H1 (cell line): ENCODE results near the gene AMPD1. TPM values are rescaled to one million over a fixed set of nuclear protein-coding genes. Genes with fewer than 3 reads are reported as not detected.

Source experiments
- CTCF ChIA-PET: fragments of 300-600 bp; sonication (Branson Sonifier 250); formaldehyde crosslinking; loops from one replicate; lab custom pipeline; 2021; ENCODE audit not compliant: partially characterized antibody; lab: Charles Lee
- POLR2A ChIA-PET: fragments of 300-600 bp; sonication (Branson Sonifier 250); formaldehyde crosslinking; loops from one replicate; lab custom pipeline; 2021; ENCODE audit warnings: inconsistent platforms; ENCODE audit not compliant: partially characterized antibody; lab: Charles Lee
- DNase-seq, 2 experiments: peaks; one replicate each; pipeline versions ENCODE4 v3.0.0 to v3.0.0-alpha.2; 2010 to 2022; ENCODE audit warnings: low spot score in 2 of 2, low read depth in 1 of 2, mixed read lengths in 1 of 2
- FAIRE-seq: peaks from 2 replicates; lab custom pipeline; 2011; peaks lifted over from hg19 to GRCh38; lab: Jason Lieb, UNC
- H2AFZ ChIP-seq: 2 replicates; pipeline ENCODE4 v1.8.1; 2012; ENCODE audit warnings: low read length, inconsistent platforms
- H2AK5ac ChIP-seq: 2 replicates; pipeline ENCODE4 v1.6.1; 2013; ENCODE audit warnings: low read depth, low read length
- H2BK120ac ChIP-seq: replicated peaks from 2 replicates; pipeline ENCODE3; 2013; ENCODE audit warnings: low read depth, low read length, inconsistent platforms
- H2BK12ac ChIP-seq: 2 replicates; pipeline ENCODE4 v1.6.1; 2013; ENCODE audit warnings: low read depth, low read length
- H2BK15ac ChIP-seq: 2 replicates; pipeline ENCODE4 v1.6.1; 2013; ENCODE audit warnings: low read length
- H2BK20ac ChIP-seq: 2 replicates; pipeline ENCODE4 v1.6.1; 2013; ENCODE audit warnings: low read length
- H2BK5ac ChIP-seq: 2 replicates; pipeline ENCODE4 v1.6.1; 2013; ENCODE audit warnings: low read depth, low read length
- H3K14ac ChIP-seq: 2 replicates; pipeline ENCODE4 v1.6.1; 2013; ENCODE audit warnings: inconsistent platforms; ENCODE audit not compliant: insufficient read length
- H3K18ac ChIP-seq: 2 replicates; pipeline ENCODE4 v1.6.1; 2013; ENCODE audit warnings: low read length; ENCODE audit errors: extremely low read depth
- H3K23ac ChIP-seq: 2 replicates; pipeline ENCODE4 v1.6.1; 2013; ENCODE audit warnings: inconsistent platforms; ENCODE audit not compliant: insufficient read length
- H3K23me2 ChIP-seq: 2 replicates; pipeline ENCODE4 v1.6.1; 2013; ENCODE audit warnings: low read depth, low read length
- H3K27ac ChIP-seq: 2 replicates; pipeline ENCODE4 v1.6.1; 2011; ENCODE audit warnings: low read depth, low read length, inconsistent platforms
- H3K27me3 ChIP-seq, 4 experiments: replicated peaks in 1 of 4; 1 replicate in 1 of 4; 2 replicates in 3 of 4; pipeline versions ENCODE4 v1.6.1 to v1.8.1; 2011 to 2013; ENCODE audit warnings: low read length in 3 of 4, mild to moderate bottlenecking in 3 of 4, inconsistent platforms in 2 of 4, mixed read lengths in 2 of 4, moderate library complexity in 1 of 4; ENCODE audit not compliant: control insufficient read depth in 3 of 4, insufficient read depth in 3 of 4; ENCODE audit errors: extremely low read depth in 1 of 4
- H3K36me3 ChIP-seq, 4 experiments: 2 replicates each; pipeline versions ENCODE4 v1.6.1 to v1.8.1; 2011 to 2013; ENCODE audit warnings: mild to moderate bottlenecking in 4 of 4, low read length in 3 of 4, moderate library complexity in 2 of 4, control low read depth in 1 of 4, inconsistent platforms in 1 of 4; ENCODE audit not compliant: insufficient read depth in 4 of 4, control insufficient read depth in 2 of 4
- H3K4ac ChIP-seq: replicated peaks from 2 replicates; pipeline ENCODE3; 2013; ENCODE audit warnings: low read length, low read depth, mixed read lengths, inconsistent platforms; ENCODE audit not compliant: insufficient read length
- H3K4me1 ChIP-seq, 4 experiments: replicated peaks in 1 of 4; 1 replicate in 1 of 4; 2 replicates in 3 of 4; pipeline versions ENCODE4 v1.6.1 to v1.8.1; 2011 to 2013; ENCODE audit warnings: low read length in 3 of 4, inconsistent platforms in 2 of 4, mixed read lengths in 1 of 4; ENCODE audit not compliant: insufficient read depth in 4 of 4, control insufficient read depth in 3 of 4
- H3K4me2 ChIP-seq, 2 experiments: 2 replicates each; pipeline versions ENCODE4 v1.6.1 to v1.8.1; 2011 to 2013; ENCODE audit warnings: low read depth in 2 of 2, low read length in 2 of 2, control low read depth in 1 of 2, inconsistent platforms in 1 of 2, mild to moderate bottlenecking in 1 of 2; ENCODE audit not compliant: insufficient read depth in 1 of 2
- H3K4me3 ChIP-seq, 4 experiments: fragments of 200-600, 300-600 bp in 1 of 4; sonication (generic), shearing (Covaris generic), sonication (Bioruptor Twin) in 1 of 4; 2 replicates each; pipeline versions ENCODE4 v1.5.1 to v1.8.1; 2011 to 2016; ENCODE audit warnings: low read length in 4 of 4, low read depth in 3 of 4, control low read depth in 2 of 4, inconsistent platforms in 2 of 4, mild to moderate bottlenecking in 2 of 4, mixed read lengths in 1 of 4, moderate library complexity in 1 of 4; ENCODE audit not compliant: insufficient read depth in 2 of 4; ENCODE audit errors: extremely low read depth in 1 of 4
- H3K56ac ChIP-seq: replicated peaks from 2 replicates; pipeline ENCODE3; 2013; ENCODE audit warnings: low read depth, mild to moderate bottlenecking, mixed read lengths, low read length, inconsistent platforms; ENCODE audit not compliant: insufficient read length
- H3K79me1 ChIP-seq: 2 replicates; pipeline ENCODE4 v1.6.1; 2013; ENCODE audit warnings: low read depth, low read length, control low read depth
- H3K79me2 ChIP-seq, 2 experiments: 2 replicates each; pipeline versions ENCODE4 v1.6.1 to v1.8.1; 2012 to 2013; ENCODE audit warnings: low read length in 2 of 2, mild to moderate bottlenecking in 2 of 2, inconsistent platforms in 1 of 2; ENCODE audit not compliant: insufficient read depth in 2 of 2, control insufficient read depth in 1 of 2
- H3K9ac ChIP-seq, 4 experiments: replicated peaks in 1 of 4; 1 replicate in 1 of 4; 2 replicates in 3 of 4; pipeline versions ENCODE4 v1.6.1 to v1.8.1; 2011 to 2013; ENCODE audit warnings: low read depth in 3 of 4, low read length in 3 of 4, control low read depth in 2 of 4, mild to moderate bottlenecking in 2 of 4, moderate library complexity in 2 of 4, inconsistent platforms in 1 of 4; ENCODE audit errors: extremely low read depth in 1 of 4
- H3K9me3 ChIP-seq, 2 experiments: 2 replicates each; pipeline versions ENCODE4 v1.6.1 to v1.8.1; 2012 to 2013; ENCODE audit warnings: mild to moderate bottlenecking in 2 of 2, moderate library complexity in 2 of 2, control low read depth in 1 of 2, inconsistent platforms in 1 of 2, low read depth in 1 of 2, low read length in 1 of 2, mixed read lengths in 1 of 2; ENCODE audit not compliant: insufficient read depth in 2 of 2
- H4K20me1 ChIP-seq, 2 experiments: replicated peaks in 1 of 2; 2 replicates each; pipeline versions ENCODE3 to v1.8.1; 2011 to 2013; ENCODE audit warnings: inconsistent platforms in 2 of 2, low read length in 2 of 2, mild to moderate bottlenecking in 1 of 2; ENCODE audit not compliant: insufficient read depth in 2 of 2, control insufficient read depth in 1 of 2
- H4K5ac ChIP-seq: 2 replicates; pipeline ENCODE4 v1.6.1; 2013; ENCODE audit warnings: low read length, low read depth, mixed read lengths, inconsistent platforms; ENCODE audit not compliant: insufficient read length
- H4K8ac ChIP-seq: 2 replicates; pipeline ENCODE4 v1.8.0; 2013; ENCODE audit warnings: mild to moderate bottlenecking, moderate library complexity, low read length, inconsistent platforms; ENCODE audit not compliant: insufficient read depth; ENCODE audit errors: extremely low read depth
- H4K91ac ChIP-seq: replicated peaks from 2 replicates; pipeline ENCODE3; 2013; ENCODE audit warnings: low read length, mixed read lengths, inconsistent platforms; ENCODE audit not compliant: insufficient read length
- ASH2L ChIP-seq: fragments of 200-600, 300-600 bp; sonication (generic); IDR thresholded peaks from one replicate; pipeline ENCODE4 v1.7.1; 2017; ENCODE audit warnings: low read length
- CBX5 ChIP-seq: fragments of 300-800, 300-1000 bp; sonication (generic); IDR thresholded peaks from 2 replicates; pipeline ENCODE4 v1.7.1; 2016; ENCODE audit warnings: antibody characterized with exemption, low read length, low read depth
- POLR2AphosphoS5 ChIP-seq: IDR thresholded peaks from 2 replicates; pipeline ENCODE4 v1.6.1; 2011; ENCODE audit warnings: low read depth, low read length
- POU5F1 ChIP-seq: IDR thresholded peaks from 2 replicates; pipeline ENCODE4 v1.6.1; 2011; ENCODE audit warnings: low read depth, mild to moderate bottlenecking, low read length, moderate library complexity
- RAD21 ChIP-seq, 2 experiments: IDR thresholded peaks in 1 of 2; conservative IDR thresholded peaks in 1 of 2; 2 replicates each; pipeline ENCODE4 v1.6.1; 2011; ENCODE audit warnings: low read depth in 2 of 2, low read length in 2 of 2, improper control_type of control experiment in 1 of 2, inconsistent platforms in 1 of 2, mild to moderate bottlenecking in 1 of 2, moderate library complexity in 1 of 2
- SUZ12 ChIP-seq: fragments of 200-600 bp; sonication (generic); IDR thresholded peaks from 2 replicates; pipeline ENCODE4 v1.6.1; 2012; ENCODE audit warnings: mild to moderate bottlenecking, inconsistent platforms, low read length, moderate library complexity, mixed read lengths
- TCF12 ChIP-seq: IDR thresholded peaks from 2 replicates; pipeline ENCODE4 v1.6.1; 2011; ENCODE audit warnings: low read depth, mild to moderate bottlenecking, low read length
- WGBS, 2 experiments: shearing (Covaris generic) in 1 of 2; methylation state at CpG; one replicate each; pipeline versions ENCODE4 v1.1.6 to v1.1.7; 2013 to 2015; ENCODE audit warnings: low lambda C conversion rate in 2 of 2, mixed read lengths in 2 of 2, inconsistent platforms in 1 of 2, low coverage in 1 of 2, missing lambda C conversion rate in 1 of 2; ENCODE audit not compliant: insufficient replicate concordance in 2 of 2, insufficient coverage in 1 of 2, insufficient read length in 1 of 2; ENCODE audit errors: extremely low coverage in 1 of 2, missing lambda C conversion rate in 1 of 2; 5-methylcytosine and 5-hydroxymethylcytosine counted together
- polyA plus RNA-seq, 7 experiments: library from polyadenylated mRNA; depleted of rRNA in 3 of 7; stranded (reverse) in 5 of 7; unstranded in 2 of 7; fragments of >200 nt in 5 of 7; fragments of 200-250 nt in 2 of 7; gene quantifications; 1 replicate in 5 of 7; 2 replicates in 1 of 7; 4 replicates in 1 of 7; pipeline versions ENCODE4 v1.2.1 to v1.2.3, GENCODE V29; 2011 to 2013; ENCODE audit warnings: missing spikeins in 2 of 7, mixed read lengths in 2 of 7
- total RNA-seq: library from RNA; stranded (reverse); fragmentation: NEBNext Ultra II Directional; extraction: Animal tissue kit (Norgen Biotek cat#: 25700); gene quantifications from 2 replicates; pipeline ENCODE4 v1.2.1, GENCODE V29; 2021

Gene AMPD1
- total and polyA plus RNA-seq, 2 of the 8 experiments (the other 6 are each of a cell fraction or from before 2014, with no cell fraction given) = not detected

- H3K36me3 ChIP-seq = no peaks in the 10 kb centered on the region
- H2BK15ac ChIP-seq = no peak overlapping the region
- no peak overlapping the region for H3K56ac ChIP-seq
- no peak overlapping the region for H3K4me2 ChIP-seq
- H2BK20ac ChIP-seq = no peak overlapping the region
- no peak overlapping the region for H4K8ac ChIP-seq
- no peaks in the 10 kb centered on the region for H3K23me2 ChIP-seq
- H2BK120ac ChIP-seq = no peak overlapping the region
- no peak overlapping the region for H3K23ac ChIP-seq
- no peak overlapping the region for H3K4ac ChIP-seq
- H3K18ac ChIP-seq = no peak overlapping the region
- H4K91ac ChIP-seq = no peak overlapping the region
- H3K79me2 ChIP-seq = no peaks in the 10 kb centered on the region
- DNase-seq (no peak), FAIRE-seq (no peak)
- no peaks in the 10 kb centered on the region for H4K20me1 ChIP-seq
- H3K14ac ChIP-seq = no peak overlapping the region
- 87% methylated on average over 2 of the region's 2 CpGs; no CpG with 5 or more reads in 1 of the 2 experiments for WGBS, 2 experiments
- no peak overlapping the region; a peak in 1 of 7 replicates for H3K9ac ChIP-seq
- H2AK5ac ChIP-seq = no peak overlapping the region
- no peak overlapping the region for H2BK12ac ChIP-seq
- H3K4me3 ChIP-seq = no peak overlapping the region
- H3K79me1 ChIP-seq = no peaks in the 10 kb centered on the region
- H2BK5ac ChIP-seq = no peak overlapping the region
- H3K27me3 ChIP-seq = no peaks in the 10 kb centered on the region
- H3K9me3 ChIP-seq = no peaks in the 10 kb centered on the region
- no peak overlapping the region for H2AFZ ChIP-seq
- H4K5ac ChIP-seq = no peak overlapping the region
- ChIA-PET POLR2A (interaction anchor here (0.6 kb wide), 1 partner anchor 129 kb away, joined by 3 read pairs; the partner anchor contains the start of gene SIKE1), CTCF (no interaction called here)
- no peak overlapping the region for H3K27ac ChIP-seq
- H3K4me1 ChIP-seq = no peaks in the 10 kb centered on the region
- TF ChIP-seq SUZ12 (no peak), RAD21 (IDR thresholded peaks at IDR 0.05 in 1 of 2, conservative IDR thresholded peaks at IDR 0.05 in 1 of 2; ENCODE audit: low read depth in 2 of 2, low read length in 2 of 2) (no peak), ASH2L (no peak), TCF12 (no peak), POLR2AphosphoS5 (no peak), CBX5 (no peak), POU5F1 (no peak)
Measured at GRCh38 chr1:114651893-114652292, 43.5 kb downstream of the AMPD1 start.
